ENCODE data around the gene VAPA. TPM values are rescaled to one million over a fixed set of nuclear protein-coding genes. Genes with fewer than 3 reads are reported as not detected.

VAPA gene
- total RNA-seq, 1 experiment from 2014 or later: 399 TPM

- DNase-seq (ENCODE audit: low read depth): no peak
- in situ Hi-C loops (cut with HindIII; ENCODE audit: low pct_unique_long_range_greater_than_20kb, low sequenced_read_pairs): no loop called here
Observed at GRCh38 chr18:10003866-10004265, 90.0 kb downstream of the VAPA start.

GRCh38 chr18:10006311-10006893 is 92.6 kb downstream of the VAPA start:
- in situ Hi-C loops (cut with HindIII; ENCODE audit: low pct_unique_long_range_greater_than_20kb, low sequenced_read_pairs): no loop called here
- DNase-seq (ENCODE audit: low read depth): no peak

GRCh38 chr18:10008006-10008647 is 94.3 kb downstream of the VAPA start:
- DNase-seq (ENCODE audit: low read depth): no peak
- in situ Hi-C loops (cut with HindIII; ENCODE audit: low pct_unique_long_range_greater_than_20kb, low sequenced_read_pairs): no loop called here

Other genes with a start within 250 kb of the VAPA start
- gene RAB31, start 205.7 kb upstream of the VAPA start, total RNA-seq (2014; rRNA removed; shearing (Covaris generic); ENCODE audit: low replicate concordance): 14.2 and 18.3 TPM in 2 replicates
- gene TXNDC2, start 28.0 kb upstream of the VAPA start, total RNA-seq (2014; rRNA removed; shearing (Covaris generic); ENCODE audit: low replicate concordance): 0.23 TPM in 1 of 2 replicates, not detected in the other

Data from Caki2 (cell line).